Measurements from ENCODE around the gene EML6. TPM values are rescaled to one million over a fixed set of nuclear protein-coding genes. Genes with fewer than 3 reads are reported as not detected.

Gene EML6
- total RNA-seq, 4 donors from 2014 or later = 2.3 to 15.1 (median 4.1) TPM

- Histone ChIP-seq H3K27me3 (no peaks in the 10 kb centered on the region), H3K36me3 (no peaks in the 10 kb centered on the region), H3K4me1 (no peaks in the 10 kb centered on the region), H3K9me3 (no peaks in the 10 kb centered on the region), H3K4me3 (no peak overlapping the region), H3K27ac (no peak overlapping the region)
- WGBS = 95% methylated on average over 1 of the region's 1 CpG
- TF ChIP-seq POLR2AphosphoS5 (IDR thresholded peaks at IDR 0.05) (no peak), EP300 (IDR thresholded peaks at IDR 0.05) (no peak), CTCF (IDR thresholded peaks at IDR 0.05) (no peak), POLR2A (IDR thresholded peaks at IDR 0.05) (no peak)
- DNase-seq (ENCODE audit: low spot score in 2 of 2) = no peak
Observed at GRCh38 chr2:54876764-54877163, 153.3 kb downstream of the EML6 start.

- WGBS = 88% methylated on average over 4 of the region's 4 CpGs
- no peaks in the 10 kb centered on the region for H3K36me3 ChIP-seq
- no peaks in the 10 kb centered on the region for H3K9me3 ChIP-seq
- no peaks in the 10 kb centered on the region for H3K27me3 ChIP-seq
- DNase-seq (ENCODE audit: low spot score in 2 of 2) = no peak
- no peak overlapping the region for H3K4me3 ChIP-seq
- no peak overlapping the region for H3K27ac ChIP-seq
- H3K4me1 ChIP-seq = no peaks in the 10 kb centered on the region
- TF ChIP-seq POLR2A (IDR thresholded peaks at IDR 0.05) = no peak
- no peak for TF ChIP-seq POLR2AphosphoS5 (IDR thresholded peaks at IDR 0.05)
- no peak for TF ChIP-seq CTCF (IDR thresholded peaks at IDR 0.05)
- TF ChIP-seq EP300 (IDR thresholded peaks at IDR 0.05) = no peak
Observed at GRCh38 chr2:54878182-54878581, 154.7 kb downstream of the EML6 start.

GRCh38 chr2:54879032-54879431, 155.6 kb downstream of the EML6 start:
- Histone ChIP-seq H3K9me3 (no peaks in the 10 kb centered on the region), H3K36me3 (no peaks in the 10 kb centered on the region), H3K27ac (no peak overlapping the region), H3K4me1 (no peaks in the 10 kb centered on the region), H3K27me3 (no peaks in the 10 kb centered on the region), H3K4me3 (no peak overlapping the region)
- TF ChIP-seq EP300 (IDR thresholded peaks at IDR 0.05) (no peak), POLR2A (IDR thresholded peaks at IDR 0.05) (no peak), POLR2AphosphoS5 (IDR thresholded peaks at IDR 0.05) (no peak), CTCF (IDR thresholded peaks at IDR 0.05) (no peak)
- WGBS = 87% methylated on average over 5 of the region's 5 CpGs
- no peak for DNase-seq (ENCODE audit: low spot score in 2 of 2)

GRCh38 chr2:54879598-54880332, 156.3 kb downstream of the EML6 start:
- H3K27me3 ChIP-seq = no peaks in the 10 kb centered on the region
- WGBS = 76% methylated on average over 14 of the region's 14 CpGs
- no peaks in the 10 kb centered on the region for H3K36me3 ChIP-seq
- DNase-seq (ENCODE audit: low spot score in 2 of 2) = no peak
- no peak overlapping the region for H3K4me3 ChIP-seq
- H3K9me3 ChIP-seq = no peaks in the 10 kb centered on the region
- no peaks in the 10 kb centered on the region for H3K4me1 ChIP-seq
- TF ChIP-seq EP300 (IDR thresholded peaks at IDR 0.05) = no peak
- TF ChIP-seq POLR2AphosphoS5 (IDR thresholded peaks at IDR 0.05) = no peak
- no peak for TF ChIP-seq CTCF (IDR thresholded peaks at IDR 0.05)
- no peak for TF ChIP-seq POLR2A (IDR thresholded peaks at IDR 0.05)
- no peak overlapping the region for H3K27ac ChIP-seq

- 43% methylated on average over 1 of the region's 1 CpG for WGBS
- no peak for TF ChIP-seq POLR2AphosphoS5 (IDR thresholded peaks at IDR 0.05)
- TF ChIP-seq POLR2A (IDR thresholded peaks at IDR 0.05) = no peak
- no peak for TF ChIP-seq CTCF (IDR thresholded peaks at IDR 0.05)
- no peak for TF ChIP-seq EP300 (IDR thresholded peaks at IDR 0.05)
- no peak overlapping the region for H3K4me3 ChIP-seq
- no peaks in the 10 kb centered on the region for H3K9me3 ChIP-seq
- no peak overlapping the region for H3K27ac ChIP-seq
- H3K4me1 ChIP-seq = no peaks in the 10 kb centered on the region
- no peak for DNase-seq (ENCODE audit: low spot score in 2 of 2)
- H3K36me3 ChIP-seq = no peaks in the 10 kb centered on the region
- no peaks in the 10 kb centered on the region for H3K27me3 ChIP-seq
Observed at GRCh38 chr2:54880428-54880827, 157.0 kb downstream of the EML6 start.
